ENCODE data around the gene CDRT15. TPM values are rescaled to one million over a fixed set of nuclear protein-coding genes. Genes with fewer than 3 reads are reported as not detected.
"Not testable (repeated sequence)": the region's sequence is repeated elsewhere in the genome, so short reads cannot be mapped to it uniquely, and the experiment has no call there.

The CDRT15 gene
- total RNA-seq, 1 experiment from 2014 or later = not detected

DNA sequence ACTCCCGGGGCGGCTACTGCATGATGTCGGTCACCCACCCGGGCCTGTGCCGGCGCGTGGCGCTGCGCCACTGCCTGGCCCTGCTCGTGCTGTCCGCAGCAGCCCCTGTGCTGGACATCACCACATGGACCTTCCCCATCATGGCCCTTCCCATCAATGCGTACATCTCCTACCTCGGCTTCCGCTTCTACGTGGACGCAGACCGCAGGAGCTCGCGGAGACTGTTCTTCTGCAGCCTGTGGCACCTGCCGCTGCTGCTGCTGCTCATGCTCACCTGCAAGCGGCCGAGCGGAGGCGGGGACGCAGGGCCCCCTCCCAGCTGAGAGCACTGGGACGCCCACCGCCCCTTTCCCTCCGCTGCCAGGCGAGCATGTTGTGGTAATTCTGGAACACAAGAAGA lies 29.8 kb downstream of the CDRT15 start:
- DNase-seq (ENCODE audit: low read depth) = no peak

DNA sequence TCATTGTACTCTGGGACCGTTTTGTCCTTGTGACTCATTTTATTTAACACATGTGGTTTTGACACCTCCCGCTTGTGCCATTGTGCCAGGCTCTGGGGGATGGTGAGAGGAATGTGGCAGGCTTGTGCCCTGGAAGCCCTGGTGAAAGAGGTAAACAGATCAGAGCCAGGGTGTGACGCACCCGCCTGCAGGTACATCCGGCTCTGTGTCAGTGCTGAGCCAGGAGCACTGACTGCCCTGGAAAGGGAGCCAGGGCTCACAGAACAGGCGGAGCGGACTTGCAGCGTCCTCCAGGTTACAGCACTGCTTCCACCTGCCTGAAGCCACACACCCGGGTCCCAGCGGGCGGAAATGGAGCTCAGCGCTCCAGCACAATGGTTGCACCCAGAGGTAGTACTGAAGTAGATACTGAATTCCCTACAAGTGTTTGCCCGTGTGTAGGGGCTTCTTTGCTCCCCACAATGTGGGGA lies 30.6 kb downstream of the CDRT15 start:
- DNase-seq (ENCODE audit: low read depth) = peak; percentile 97

DNA sequence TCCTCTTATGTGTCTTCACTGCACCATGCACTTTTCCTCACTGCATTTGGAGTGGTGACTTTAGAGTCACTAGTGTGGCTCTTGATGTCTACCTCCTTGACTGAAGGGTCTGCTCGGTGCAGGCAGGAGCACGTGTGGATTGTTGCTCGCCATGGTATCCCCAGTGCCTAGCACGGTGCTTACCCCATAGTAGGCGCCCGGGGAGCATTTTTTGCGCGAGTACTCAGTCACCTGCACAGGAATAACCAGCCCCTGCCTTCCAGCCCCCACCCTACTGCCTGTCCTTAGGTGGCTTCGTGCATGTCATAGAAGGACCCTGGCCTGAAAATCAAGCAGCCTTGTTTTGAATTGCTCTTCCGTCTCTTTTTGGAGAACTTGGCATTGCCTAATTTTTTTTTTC lies 31.3 kb downstream of the CDRT15 start:
- no peak for DNase-seq (ENCODE audit: low read depth)

DNA sequence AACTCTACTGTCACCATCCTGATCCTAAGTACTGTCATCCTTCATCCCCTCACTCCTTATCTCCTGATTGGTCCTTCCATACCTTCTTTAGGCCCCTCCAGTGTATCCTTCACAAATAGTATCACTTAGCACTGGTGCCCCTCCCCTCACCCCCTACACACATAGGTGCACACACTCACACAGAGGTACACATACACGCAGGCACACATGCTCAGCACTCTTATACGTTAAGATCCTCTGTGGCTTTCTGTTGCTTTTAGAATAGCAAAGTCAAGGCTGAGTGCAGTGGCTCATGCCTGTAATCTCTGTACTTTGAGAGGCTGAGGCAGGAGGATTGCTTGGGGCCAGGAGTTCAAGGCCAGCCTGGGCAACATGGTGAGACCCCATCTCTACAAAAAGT lies 32.1 kb downstream of the CDRT15 start:
- DNase-seq (ENCODE audit: low read depth) = no peak

DNA sequence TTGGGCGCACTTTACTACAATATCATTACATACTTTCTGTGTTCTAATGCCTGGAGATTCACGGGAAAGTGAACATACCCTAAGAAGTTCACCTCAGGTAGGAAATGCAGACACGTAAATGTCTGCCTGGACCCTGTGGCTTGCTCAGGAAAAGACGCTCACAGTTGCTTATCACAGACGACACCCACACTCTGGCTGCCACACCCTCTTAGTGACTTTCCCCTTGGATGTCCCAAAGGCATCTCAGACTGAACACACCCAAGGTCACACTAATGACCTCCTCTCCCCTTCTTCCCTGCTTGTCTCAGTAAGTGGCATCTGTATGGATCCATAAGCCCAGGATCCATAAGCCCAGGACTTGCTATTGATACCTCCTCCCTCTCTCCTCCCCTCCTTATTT lies 32.6 kb downstream of the CDRT15 start:
- no peak for DNase-seq (ENCODE audit: low read depth)

DNA sequence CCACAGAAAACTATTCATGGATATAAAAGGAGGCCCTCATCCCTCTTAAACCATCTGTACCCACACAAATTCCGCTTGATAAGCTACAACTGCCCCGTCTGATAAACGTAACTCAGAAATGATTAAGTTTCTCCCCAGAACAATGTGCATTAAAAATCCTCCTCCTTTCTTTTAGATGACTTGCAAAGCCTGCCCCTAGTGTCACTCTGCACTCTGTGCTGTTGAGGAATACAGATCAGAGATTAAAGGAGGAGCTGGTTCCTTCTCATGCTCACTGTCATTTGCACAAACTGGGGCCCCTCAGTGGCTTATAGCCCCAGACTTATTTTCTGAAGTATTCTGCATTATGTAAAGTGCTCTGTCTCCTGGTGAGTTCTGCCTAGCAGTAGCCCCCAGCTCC lies 33.3 kb downstream of the CDRT15 start:
- peak; percentile 5 for DNase-seq (ENCODE audit: low read depth)

DNA sequence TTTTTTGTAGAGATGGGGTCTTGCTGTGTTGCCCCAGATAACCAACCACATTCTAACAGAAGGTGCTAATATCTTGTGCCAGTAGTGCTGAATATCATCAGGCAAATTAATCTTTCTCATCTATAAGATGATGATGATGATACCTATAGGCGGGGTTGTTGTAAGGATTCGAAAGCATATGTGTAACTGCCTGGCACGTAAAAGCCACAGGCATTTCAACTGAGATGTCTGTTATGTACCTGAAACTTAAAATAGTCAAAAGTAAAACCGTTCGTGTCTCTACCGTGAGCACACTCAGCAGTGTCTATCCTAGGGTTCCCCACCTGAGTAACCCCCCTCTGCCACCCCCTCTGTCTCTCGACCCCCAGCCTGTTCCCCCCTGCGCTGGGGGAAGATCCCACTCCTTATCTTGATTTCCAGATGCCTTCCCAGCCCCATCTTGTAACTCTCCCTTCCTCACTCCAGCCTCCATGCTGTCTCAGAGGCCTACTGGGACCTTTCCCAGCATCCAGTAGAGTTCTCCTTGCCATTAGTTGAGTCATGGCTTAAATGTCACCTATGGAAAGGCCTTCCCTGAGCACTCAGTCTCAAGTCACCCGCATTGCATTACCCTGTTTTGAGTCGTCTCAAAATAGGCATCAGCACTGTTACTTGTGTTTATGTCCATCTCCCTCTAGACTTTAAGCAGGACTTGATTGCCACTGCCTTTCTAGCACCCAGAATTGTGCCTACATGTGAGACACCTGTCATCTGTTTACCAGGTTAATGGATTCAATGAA lies 34.1 kb downstream of the CDRT15 start:
- DNase-seq (ENCODE audit: low read depth) = no peak

DNA sequence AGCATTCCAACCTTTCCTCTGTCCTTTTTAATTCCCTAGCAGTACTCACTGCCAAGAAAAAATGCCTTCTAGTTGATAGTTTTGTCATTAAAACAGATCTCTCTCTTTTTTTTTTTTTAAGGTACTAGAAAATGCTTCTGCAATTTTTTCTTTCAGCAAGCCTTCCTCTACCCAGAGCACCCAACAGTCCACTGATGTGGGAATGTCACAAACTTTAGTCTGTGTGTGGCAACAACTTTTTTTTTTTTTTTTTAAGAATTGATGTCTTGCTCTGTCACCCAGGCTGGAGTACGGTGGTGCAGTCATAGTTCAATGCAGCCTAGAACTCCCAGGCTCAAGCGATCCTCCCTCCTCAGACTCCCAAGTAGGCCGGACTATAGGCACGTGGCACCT lies 34.7 kb downstream of the CDRT15 start:
- DNase-seq (ENCODE audit: low read depth) = no peak

DNA sequence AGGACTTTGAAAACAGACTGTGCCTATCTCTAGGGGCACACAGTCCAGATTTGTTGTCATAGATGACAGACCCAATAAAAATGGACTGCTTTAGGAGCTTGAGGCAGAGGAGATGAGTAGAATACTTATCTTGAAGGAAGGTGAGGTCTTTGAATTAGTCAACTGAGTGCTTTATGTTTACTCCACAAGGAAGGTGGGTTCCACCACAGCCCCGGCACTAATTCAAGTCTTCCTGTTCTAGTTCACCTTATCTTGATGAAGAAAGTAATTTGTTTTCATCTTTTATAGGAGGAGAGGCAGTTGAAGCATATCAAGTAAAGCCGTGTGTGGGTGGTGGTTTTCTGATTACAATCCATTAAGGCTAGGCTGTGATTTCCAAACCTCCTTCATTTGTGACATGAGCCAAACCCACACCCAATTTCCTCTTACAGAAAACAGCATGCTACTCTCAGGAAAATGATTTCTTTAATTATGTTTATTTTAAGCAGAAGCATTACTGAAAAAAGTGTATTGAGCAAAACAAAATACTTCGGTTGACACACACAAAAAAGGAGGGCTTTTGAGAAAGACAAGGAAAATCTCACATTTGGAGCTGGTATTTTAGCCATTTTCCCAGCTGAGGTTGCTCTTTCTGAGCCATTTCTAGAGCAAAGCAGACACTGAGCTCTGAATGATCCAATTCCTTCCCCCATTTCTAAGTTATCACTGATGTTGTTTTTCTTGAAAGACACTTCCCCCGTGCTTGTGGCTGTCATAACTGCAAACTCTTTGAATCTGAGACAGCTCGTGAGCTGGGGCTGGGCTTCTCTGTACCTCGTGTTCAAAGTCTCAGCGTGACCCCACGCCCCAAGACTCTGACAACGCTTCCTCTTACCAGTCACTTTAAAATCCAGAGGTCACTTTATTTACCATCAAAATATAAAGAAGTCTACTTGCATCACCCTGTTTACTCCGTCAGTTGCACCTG lies 35.4 kb downstream of the CDRT15 start:
- peak; percentile 8 for DNase-seq (ENCODE audit: low read depth)

DNA sequence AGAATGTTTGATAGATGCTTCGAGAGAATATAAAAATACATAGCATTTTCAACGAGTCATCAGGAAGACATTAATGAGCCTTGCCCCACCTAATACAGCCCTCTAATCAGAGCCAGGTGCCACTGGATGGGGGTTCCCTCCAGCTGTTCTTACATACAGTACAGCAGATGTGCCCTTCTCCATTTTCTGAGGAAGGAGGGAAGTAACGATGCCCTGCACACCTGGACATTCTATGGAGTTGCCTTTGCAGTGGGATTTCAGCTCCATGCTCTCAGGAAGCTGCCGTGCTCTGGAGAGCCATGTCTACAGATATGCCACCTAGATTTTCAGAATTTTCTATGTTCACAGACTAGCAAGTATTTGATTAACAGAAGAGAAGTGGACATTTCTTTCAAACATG lies 36.3 kb downstream of the CDRT15 start:
- no peak for DNase-seq (ENCODE audit: low read depth)

DNA sequence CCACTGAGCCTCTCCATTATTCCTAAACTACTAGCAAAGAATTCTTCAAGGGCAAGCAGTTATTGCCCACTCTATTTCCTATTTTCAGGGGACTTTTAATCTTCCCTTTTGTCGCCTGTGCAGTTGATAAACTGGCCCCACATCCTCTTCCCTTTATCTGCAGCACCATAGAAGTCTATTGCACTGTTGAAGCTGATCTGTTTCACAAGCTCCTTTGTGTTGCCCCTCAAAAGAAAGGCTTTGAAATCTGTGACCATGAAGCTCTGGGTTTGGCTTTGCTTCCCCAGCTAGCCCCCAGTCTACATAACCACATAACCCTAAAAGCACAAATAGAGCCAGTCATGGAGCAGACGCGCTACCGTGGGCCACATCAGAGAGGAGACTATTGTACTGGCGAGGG lies 37.1 kb downstream of the CDRT15 start:
- no peak for DNase-seq (ENCODE audit: low read depth)

DNA sequence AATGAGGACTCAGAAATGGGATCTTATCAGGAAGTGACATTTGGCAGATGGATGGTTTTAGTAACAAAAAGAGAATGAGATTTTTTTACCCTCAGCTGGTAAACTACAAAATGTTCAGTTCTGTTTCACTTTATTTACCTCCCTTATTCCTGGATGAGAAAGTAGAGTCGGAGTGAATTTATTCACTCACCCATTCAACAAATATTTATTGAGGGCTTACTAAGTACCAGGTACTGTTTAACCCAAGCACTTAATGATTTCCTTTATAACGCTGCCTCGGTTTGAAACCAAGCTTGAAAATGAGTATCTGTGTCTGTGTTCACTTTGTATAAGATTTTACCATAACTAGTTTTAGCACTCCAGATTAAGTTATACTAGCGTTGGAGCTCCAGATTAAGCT lies 38.1 kb downstream of the CDRT15 start:
- DNase-seq (ENCODE audit: low read depth) = no peak

DNA sequence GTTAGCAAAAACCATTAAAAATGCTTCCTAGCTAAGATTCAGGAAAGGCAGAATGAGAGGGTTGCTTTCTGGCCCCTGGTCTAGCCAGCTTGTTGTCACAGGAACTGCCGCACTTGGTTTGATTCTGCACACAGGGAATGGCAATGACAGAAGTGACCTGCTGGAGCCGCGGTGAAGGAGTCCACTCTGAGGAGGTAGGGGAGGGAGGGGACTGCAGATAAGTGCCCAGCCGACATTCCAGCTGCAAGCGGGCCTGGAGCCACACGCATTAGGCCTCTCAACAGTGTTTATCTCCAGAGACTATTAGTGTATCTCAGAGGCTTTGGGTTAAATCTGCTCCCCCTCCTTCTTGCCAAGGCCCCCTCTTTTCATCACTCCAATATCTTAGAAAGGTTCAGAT lies 38.6 kb downstream of the CDRT15 start:
- DNase-seq (ENCODE audit: low read depth) = no peak

DNA sequence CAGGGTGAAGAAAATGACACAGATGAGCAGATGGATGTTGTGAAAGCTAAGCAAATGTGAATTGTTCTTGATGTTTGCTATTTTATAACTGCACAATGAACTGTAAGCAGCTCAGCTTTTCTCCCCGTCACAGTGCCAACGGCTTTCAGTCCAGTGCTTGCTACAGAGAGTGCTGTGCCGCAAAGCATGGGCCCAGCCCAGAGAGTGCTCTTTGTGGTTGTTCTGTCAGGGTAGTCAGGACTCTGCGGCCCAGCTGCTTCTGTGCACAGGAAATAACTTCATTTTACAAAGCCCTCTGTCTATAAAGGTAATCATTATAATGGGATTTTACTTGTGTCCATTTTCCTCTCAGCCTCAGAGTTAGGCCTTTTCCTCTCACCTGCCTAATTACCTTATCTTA lies 39.1 kb downstream of the CDRT15 start:
- no peak for DNase-seq (ENCODE audit: low read depth)

DNA sequence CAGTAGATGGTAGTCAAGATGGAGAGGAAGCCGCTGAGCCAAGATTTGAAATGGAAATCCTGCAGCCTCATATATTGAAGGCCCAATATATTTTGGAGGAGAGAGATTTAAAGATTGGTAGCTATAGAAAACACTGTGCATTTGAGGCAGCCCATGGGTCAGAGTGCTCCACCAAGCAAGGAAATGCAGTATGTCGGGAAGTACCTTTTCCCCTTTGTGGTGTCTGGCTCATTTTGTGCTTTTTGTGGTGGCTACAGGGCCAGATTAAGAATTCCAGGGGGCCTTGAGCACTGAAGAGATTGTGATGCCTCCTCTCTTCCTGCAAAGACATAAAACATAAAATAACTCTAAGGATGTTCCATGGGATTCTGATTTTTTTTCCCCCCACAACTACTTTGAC lies 39.6 kb downstream of the CDRT15 start:
- DNase-seq (ENCODE audit: low read depth) = no peak

DNA sequence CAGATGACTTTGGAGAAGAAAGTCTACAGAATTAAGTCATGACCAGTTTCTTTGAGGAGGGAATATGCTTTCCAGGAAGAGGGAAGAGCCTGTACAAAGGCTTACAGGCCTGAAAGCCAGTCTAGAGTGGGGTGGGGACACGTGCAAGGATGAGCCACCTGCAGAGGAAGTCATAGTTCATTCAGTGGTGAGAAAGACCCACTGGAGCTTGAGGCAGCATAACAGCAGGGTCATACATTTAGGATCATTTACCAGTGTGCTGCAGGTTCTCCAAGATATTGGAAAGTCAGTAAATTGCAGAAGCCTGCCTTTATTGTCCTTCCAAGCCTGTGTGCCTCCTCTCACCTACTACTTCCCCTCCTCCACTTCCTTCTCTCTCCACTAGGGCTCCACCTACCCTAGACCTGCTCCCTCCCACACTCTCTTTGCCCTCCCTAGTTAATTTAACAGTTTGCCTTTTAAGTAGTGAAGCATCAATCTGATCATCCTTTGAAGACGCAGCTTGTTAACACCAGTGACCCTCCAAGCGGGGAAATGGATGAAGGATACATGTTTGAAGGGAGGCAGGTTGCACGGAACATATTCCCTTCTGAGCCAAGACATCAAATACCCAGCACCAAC lies 40.2 kb downstream of the CDRT15 start:
- no peak for DNase-seq (ENCODE audit: low read depth)

DNA sequence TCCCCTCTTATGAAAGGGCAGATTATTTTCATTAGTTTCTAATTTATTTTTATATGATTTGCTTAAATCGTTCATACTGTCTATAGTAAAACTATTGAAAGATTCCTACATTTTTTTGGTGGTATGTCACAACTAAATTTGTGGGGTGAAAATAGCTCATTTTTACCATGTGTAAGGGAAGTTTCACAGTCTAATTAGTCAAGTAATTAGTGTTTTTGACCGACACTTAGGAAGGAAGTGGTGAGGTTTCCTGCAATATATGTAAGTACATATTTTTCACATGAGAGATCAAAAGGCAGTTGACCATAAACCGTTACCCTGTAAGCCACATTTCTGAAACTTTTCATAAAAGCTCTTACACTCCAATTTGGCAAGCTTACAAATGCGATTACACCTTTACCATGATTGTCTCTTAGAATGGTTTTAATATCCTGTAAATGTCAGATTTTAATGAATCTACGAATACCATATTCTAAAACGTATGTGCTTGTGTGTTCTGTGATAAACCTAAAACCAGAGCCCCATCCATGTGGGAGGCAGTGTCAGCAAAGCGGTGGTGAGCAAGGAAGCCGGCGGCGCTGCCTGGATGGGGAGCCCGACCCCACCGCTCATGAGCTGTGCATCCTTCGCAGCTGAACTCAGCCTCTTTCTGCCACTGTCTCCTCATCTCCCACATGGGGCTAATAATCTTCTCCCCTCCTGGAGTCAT lies 43.9 kb downstream of the CDRT15 start:
- DNase-seq (ENCODE audit: low read depth) = not testable (repeated sequence)

DNA sequence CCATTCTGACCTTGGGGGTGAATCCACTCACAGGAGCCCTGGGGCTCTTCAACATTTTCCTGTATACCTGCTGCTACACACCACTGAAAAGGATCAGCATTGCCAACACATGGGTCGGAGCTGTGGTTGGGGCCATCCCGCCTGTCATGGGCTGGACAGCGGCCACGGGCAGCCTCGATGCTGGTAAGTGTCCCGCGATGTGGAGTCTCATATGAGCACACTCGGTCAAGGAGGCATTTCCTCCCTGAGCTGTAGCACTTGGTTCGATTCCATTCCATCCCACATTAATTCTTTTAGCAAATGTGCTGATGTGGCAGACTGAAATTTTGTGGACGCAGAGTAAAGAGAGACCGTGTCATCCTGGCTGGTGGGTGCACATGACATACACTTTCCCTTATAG lies 44.6 kb downstream of the CDRT15 start:
- not testable (repeated sequence) for DNase-seq (ENCODE audit: low read depth)

DNA sequence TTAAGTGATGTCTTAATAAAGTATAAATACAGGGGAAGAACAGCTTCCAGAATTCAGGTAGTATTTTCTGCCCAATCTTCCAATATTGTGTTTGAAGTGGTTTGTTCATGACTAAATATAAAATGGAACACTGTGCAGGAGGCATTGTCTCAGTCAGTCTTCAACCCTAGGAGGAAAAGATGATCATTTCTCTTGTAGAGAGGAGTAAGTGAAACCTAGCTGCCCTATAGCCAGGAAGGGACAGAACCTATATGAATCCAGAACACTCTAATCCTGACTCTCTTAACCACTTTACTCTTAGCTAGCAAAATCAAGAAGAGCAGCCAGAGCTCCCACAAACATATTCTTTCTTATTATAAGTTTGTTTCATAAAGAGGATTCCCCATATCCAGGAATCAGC lies 45.2 kb downstream of the CDRT15 start:
- not testable (repeated sequence) for DNase-seq (ENCODE audit: low read depth)

DNA sequence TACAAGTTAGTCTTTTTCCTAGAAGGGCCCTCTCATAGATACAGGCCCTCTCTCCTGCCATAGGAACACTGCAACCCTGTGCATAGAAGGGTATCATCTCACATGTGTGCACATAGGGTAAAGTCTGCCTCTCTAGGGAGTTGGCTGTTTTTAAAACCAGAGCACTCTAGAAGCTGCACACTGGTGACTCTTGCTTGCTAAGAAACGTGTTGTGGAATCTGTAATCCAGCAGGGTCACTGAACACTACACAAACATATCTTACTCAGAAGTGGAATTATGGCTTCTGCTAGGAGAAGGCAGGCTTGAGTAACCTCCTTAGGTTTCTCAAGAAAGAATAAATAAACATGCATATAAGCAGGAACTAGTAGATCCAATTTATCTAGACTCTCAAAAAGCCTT lies 45.9 kb downstream of the CDRT15 start:
- not testable (repeated sequence) for DNase-seq (ENCODE audit: low read depth)

DNA sequence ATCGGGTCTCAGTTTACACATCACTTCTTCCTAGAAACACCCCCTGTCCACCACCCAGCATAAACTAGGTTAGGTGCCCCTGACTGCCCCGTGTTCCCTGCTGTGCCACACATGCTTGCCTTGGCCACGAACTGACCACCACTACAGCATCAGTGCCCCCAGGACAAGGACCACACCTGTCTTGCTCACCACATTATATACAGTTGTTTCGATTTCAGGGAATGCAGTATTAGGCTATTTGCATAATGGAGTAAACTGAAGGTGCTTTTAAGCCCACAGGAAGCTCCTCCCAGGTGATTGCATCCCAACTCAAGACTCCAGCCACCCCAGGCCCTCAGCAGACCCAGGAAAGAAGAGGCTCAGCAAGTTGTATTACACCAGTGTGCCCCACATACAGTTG lies 50.2 kb downstream of the CDRT15 start:
- DNase-seq (ENCODE audit: low read depth) = not testable (repeated sequence)

All from M059J (cell line).